ENCODE data around the gene NCK1. TPM values are rescaled to one million over a fixed set of nuclear protein-coding genes. Genes with fewer than 3 reads are reported as not detected.

Gene NCK1
- total RNA-seq (27.6 TPM), polyA plus RNA-seq (ENCODE audit: insufficient read depth in 1 of 8, insufficient read length in 8 of 8, low replicate concordance in 1 of 8) (10 to 100 TPM; 24.2 to 34.6 (median 27.1) TPM)
- long read RNA-seq, donor 1, partial matches to known transcripts: 0 of 3 reads
- long read RNA-seq, donor 1, other reads (novel, unspliced or antisense): 0 of 3 reads
- long read RNA-seq, donor 2, partial matches to known transcripts: 0 of 2 reads
- long read RNA-seq, donor 2, other reads (novel, unspliced or antisense): 0 of 2 reads
- long read RNA-seq, donor 3, transcript NCK1-201 (4 exons, 1,937 nt): major isoform, 5 of 8 reads
- long read RNA-seq, donor 3, partial matches to known transcripts: 0 of 8 reads
- long read RNA-seq, donor 3, other reads (novel, unspliced or antisense): 0 of 8 reads
- long read RNA-seq, donor 4, partial matches to known transcripts: 0 of 6 reads
- long read RNA-seq, donor 4, other reads (novel, unspliced or antisense): 0 of 6 reads
- long read RNA-seq, donor 5, transcript NCK1-201 (4 exons, 1,937 nt): major isoform, 12 of 28 reads
- long read RNA-seq, donor 5, partial matches to known transcripts: 15 of 28 reads
- long read RNA-seq, donor 5, other reads (novel, unspliced or antisense): 0 of 28 reads
- long read RNA-seq, donor 6, partial matches to known transcripts: 0 of 5 reads
- long read RNA-seq, donor 6, other reads (novel, unspliced or antisense): 0 of 5 reads
- long read RNA-seq, donor 7, partial matches to known transcripts: 0 of 4 reads
- long read RNA-seq, donor 7, other reads (novel, unspliced or antisense): 0 of 4 reads
- long read RNA-seq, donor 8, partial matches to known transcripts: 0 of 7 reads
- long read RNA-seq, donor 8, other reads (novel, unspliced or antisense): 0 of 7 reads
- long read RNA-seq, donor 9, partial matches to known transcripts: 10 of 14 reads
- long read RNA-seq, donor 9, other reads (novel, unspliced or antisense): 0 of 14 reads
- long read RNA-seq, donor 10, partial matches to known transcripts: 15 of 20 reads
- long read RNA-seq, donor 10, other reads (novel, unspliced or antisense): 0 of 20 reads
- long read RNA-seq, donor 11, partial matches to known transcripts: 0 of 6 reads
- long read RNA-seq, donor 11, other reads (novel, unspliced or antisense): 0 of 6 reads

DNA sequence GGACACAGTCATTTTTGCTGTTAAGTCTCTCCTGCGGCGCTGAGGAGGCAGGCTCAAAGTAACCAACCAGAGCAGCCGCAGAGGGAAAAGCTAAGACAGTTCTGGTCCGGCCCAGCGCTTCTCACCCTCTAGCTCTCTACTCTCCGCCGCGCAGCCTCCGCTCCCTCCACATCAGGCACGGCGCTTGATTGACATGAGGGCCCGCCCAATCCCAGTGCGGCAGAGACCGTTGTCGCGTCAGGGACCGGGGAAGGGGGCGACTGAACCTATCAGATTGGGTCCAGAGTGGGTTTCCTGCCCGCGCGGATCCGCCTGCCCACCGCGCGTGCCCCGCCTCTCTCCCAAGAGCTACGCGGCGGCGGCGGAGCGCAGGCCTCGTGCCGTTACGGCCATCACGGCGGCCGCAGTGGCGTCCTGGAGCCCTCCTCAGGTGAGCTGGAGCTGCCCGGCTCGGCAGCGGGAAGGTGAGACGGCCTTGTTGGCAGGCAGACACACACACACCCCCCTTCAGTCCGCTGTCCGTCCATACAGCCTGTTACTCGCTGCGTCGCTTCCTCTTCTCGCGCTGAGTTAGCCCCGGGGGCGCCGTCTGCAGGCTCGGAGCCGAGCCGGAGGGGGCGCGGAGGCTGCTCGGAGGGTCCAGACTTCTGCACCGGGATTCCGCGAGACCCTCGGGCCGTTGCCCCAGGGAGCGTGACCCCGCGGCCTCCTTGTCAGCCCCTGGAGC is at the start of gene NCK1:
TSS of gene NCK1 (plus strand) at position 319 of the 727 bp plus-strand sequence. CDS start 65,794 bp downstream, outside the sequence.
- peak; percentile 99 for DNase-seq
- under 1% methylated on average over 65 of the region's 67 CpGs for WGBS (ENCODE audit: insufficient coverage)
- peaks cover 9% of the 10 kb centered on the region for H3K4me1 ChIP-seq (ENCODE audit: control insufficient read depth, insufficient read depth, low read length)

DNA sequence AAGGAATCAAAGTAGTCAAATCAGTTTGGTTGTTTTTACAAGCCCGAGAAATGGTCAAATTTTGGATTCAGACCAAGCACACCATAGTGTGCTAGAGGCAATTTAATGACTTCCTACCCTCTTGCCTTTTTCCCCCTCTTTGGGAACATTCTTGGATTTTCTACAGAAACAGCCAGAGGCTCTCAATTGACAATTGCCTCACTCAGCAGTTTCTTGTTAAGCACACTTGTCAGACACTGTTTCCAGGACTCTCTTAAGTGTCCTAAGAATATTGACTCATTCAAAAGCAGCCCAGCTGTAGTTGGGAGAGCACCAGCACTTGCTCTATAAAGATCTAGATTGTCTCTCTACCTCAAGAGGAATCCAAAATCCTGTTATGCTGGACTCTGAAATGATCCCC is 44.6 kb upstream of the NCK1 start:
- peak; percentile 32 for DNase-seq
- peaks cover 24% of the 10 kb centered on the region for H3K27me3 ChIP-seq (ENCODE audit: control insufficient read depth, insufficient read depth, low read length)
- H3K27ac ChIP-seq (ENCODE audit: low read length): no peak overlapping the region
- H3K4me3 ChIP-seq (ENCODE audit: low read length): no peak overlapping the region
- no CpG with 5 or more reads among the region's 1 CpG for whole genome bisulfite sequencing (ENCODE audit: insufficient coverage)
- H3K4me1 ChIP-seq (ENCODE audit: control insufficient read depth, insufficient read depth, low read length): peaks cover 17% of the 10 kb centered on the region
- H3K9me3 ChIP-seq (replicated peaks; ENCODE audit: control insufficient read depth, low read depth, low read length): no peaks in the 10 kb centered on the region
- H3K36me3 ChIP-seq (ENCODE audit: control insufficient read depth, insufficient read depth, low read length): no peaks in the 10 kb centered on the region

More for the DNA sequence above, at the start of gene NCK1:
- Histone ChIP-seq H3K4me3 (ENCODE audit: low read length) (peak within 1 kb of the TSS; percentile 79), H3K27ac (ENCODE audit: low read length) (peak within 1 kb of the TSS; percentile 95), H3K9me3 (replicated peaks; ENCODE audit: control insufficient read depth, low read depth, low read length) (no peaks in the 10 kb centered on the region), H3K27me3 (ENCODE audit: control insufficient read depth, insufficient read depth, low read length) (no peaks in the 10 kb centered on the region), H3K36me3 (ENCODE audit: control insufficient read depth, insufficient read depth, low read length) (no peaks in the 10 kb centered on the region)

DNA sequence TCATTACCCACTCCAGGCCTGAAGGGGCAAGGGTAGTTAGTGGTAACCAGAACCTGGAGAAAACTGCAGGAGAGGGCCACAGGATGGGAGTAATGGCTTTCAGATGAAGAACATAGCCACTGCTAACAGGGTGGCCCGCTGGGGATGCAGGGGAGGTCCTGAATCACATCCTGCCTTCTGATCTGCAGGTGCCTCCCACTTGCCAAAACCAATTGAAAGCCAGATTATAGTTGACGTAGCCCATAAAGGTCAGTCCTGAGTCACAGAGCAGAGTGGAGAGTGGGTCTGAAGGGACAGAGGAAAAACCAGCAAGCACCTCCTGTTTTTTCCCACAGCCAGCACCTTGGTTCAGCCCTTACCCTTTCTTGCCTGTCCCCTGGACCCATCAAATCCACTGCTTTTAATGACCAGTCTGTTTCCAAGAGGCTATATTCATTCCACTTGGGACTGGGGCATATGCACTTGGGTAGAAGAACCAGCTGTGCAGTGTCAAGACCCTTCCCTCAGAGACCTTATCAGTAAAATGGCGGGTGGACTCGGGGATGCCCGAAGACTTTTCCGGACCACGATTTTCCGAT is 43.7 kb upstream of the NCK1 start:
- H3K4me1 ChIP-seq (ENCODE audit: control insufficient read depth, insufficient read depth, low read length): peaks cover 17% of the 10 kb centered on the region
- no peaks in the 10 kb centered on the region for H3K36me3 ChIP-seq (ENCODE audit: control insufficient read depth, insufficient read depth, low read length)
- peak overlapping the region; percentile 67 for H3K4me3 ChIP-seq (ENCODE audit: low read length)
- H3K27me3 ChIP-seq (ENCODE audit: control insufficient read depth, insufficient read depth, low read length): peaks cover 24% of the 10 kb centered on the region
- 20% methylated on average over 6 of the region's 8 CpGs for WGBS (ENCODE audit: insufficient coverage)
- peak overlapping the region; percentile 45 for H3K27ac ChIP-seq (ENCODE audit: low read length)
- H3K9me3 ChIP-seq (replicated peaks; ENCODE audit: control insufficient read depth, low read depth, low read length): no peaks in the 10 kb centered on the region
- peak; percentile 40 for DNase-seq

DNA sequence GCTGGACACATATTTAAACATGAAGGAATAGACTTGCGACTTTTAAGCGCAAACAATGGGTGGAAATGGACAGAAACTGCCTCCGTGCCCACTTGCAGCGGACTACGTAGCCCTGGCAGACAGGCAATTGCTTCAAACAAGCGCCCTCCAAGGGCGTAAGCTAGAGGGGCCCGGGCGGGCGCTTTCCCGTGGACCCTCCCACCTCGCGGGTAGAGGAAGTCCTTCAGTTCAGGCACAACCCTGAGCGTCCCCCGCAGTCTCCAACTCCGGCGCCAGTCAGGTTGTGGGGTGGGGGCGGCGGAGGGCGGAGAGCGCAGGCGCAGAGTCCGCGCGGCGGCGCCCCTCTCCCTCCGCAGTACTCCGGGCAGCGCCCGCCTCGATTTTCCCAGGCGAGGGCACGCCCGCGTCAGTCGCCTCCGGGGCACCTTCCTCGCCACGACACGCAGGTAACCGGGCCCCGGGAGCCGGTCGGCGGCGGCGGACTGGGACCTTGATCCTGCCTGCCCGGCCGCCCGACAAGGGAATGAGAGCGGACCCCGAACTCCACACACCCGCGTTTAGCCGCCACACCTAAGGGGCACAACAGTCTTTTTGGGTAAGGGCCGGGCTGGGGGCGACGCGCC is 43.1 kb upstream of the NCK1 start, which contains the start of gene SLC35G2:
TSS of gene SLC35G2 (plus strand) at position 358 of the 623 bp plus-strand sequence. CDS start 35,335 bp downstream, outside the sequence.
- peaks cover 3% of the 10 kb centered on the region for H3K9me3 ChIP-seq (replicated peaks; ENCODE audit: control insufficient read depth, low read depth, low read length)
- H3K4me3 ChIP-seq (ENCODE audit: low read length): peak within 1 kb of the TSS; percentile 67
- DNase-seq: peak; percentile 65
- H3K27me3 ChIP-seq (ENCODE audit: control insufficient read depth, insufficient read depth, low read length): peaks cover 24% of the 10 kb centered on the region
- H3K27ac ChIP-seq (ENCODE audit: low read length): peak within 1 kb of the TSS; percentile 55
- H3K36me3 ChIP-seq (ENCODE audit: control insufficient read depth, insufficient read depth, low read length): no peaks in the 10 kb centered on the region
- WGBS (ENCODE audit: insufficient coverage): under 1% methylated on average over 58 of the region's 60 CpGs
- H3K4me1 ChIP-seq (ENCODE audit: control insufficient read depth, insufficient read depth, low read length): peaks cover 17% of the 10 kb centered on the region

DNA sequence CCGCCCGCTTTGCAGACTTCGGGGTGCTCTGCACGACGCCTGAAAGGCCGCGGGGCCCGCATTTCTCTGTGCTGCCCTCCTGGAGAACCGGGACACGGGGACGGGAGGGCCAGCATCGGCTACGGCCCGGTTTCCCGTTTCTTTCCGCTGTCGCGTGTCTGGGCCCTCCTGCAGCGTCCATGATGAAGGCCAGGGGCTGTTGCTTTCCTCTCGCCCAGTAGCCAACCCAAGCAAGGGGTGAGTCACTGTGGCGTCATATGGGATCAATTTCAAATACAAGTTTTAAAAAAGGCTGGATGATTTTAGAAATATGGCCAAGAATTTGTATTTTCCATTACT is 42.6 kb upstream of the NCK1 start:
- 0% methylated on average over 15 of the region's 21 CpGs for WGBS (ENCODE audit: insufficient coverage)
- no peak for DNase-seq
- H3K27ac ChIP-seq (ENCODE audit: low read length): peak overlapping the region; percentile 55

DNA sequence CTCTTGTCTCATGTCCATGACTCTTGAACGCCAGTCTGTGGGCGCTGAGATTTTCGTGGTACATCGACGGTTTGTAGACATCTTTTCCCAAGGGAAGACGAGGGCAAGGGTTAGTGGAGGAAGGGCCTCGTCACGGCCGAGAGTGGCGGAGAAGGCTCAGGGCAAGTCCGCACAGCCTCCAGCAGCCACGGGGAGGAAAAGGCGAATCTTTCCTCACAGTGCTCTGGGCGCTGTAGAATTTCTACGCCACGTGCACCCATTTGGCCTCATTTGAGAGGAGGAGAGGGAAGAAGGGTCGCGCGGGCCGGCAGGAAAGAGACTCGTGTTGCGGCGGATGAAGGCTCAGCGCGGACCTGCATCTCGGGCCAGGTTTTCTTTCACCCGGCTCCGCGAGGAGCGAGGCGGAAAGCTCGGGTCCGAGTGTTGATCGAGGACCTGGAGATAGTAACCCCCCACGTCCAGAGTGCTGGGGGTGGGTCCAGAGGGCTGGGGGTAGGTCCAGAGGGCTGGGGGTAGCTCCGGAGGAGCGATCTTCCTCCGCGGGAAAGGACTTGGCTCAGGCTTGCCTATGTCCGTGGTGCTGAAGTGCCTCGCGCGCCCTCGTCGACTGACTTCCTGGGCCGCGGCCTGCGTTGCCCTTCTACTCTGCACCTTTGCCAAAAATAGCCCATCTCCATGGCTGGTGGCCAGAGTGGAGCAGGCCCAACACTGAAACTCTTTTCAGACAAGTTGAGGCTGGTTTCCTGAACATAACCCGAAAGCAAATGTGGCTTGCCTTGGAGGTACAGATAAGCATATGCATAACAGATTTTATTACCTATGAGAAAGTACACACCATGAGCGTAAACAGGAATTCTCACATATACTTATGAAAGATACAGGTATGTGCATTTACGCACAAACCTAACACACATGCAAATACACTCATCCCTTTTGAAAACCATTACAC is 42.0 kb upstream of the NCK1 start:
- peak overlapping the region; percentile 67 for H3K4me3 ChIP-seq (ENCODE audit: low read length)
- peaks cover 17% of the 10 kb centered on the region for H3K4me1 ChIP-seq (ENCODE audit: control insufficient read depth, insufficient read depth, low read length)
- no peaks in the 10 kb centered on the region for H3K36me3 ChIP-seq (ENCODE audit: control insufficient read depth, insufficient read depth, low read length)
- peak; percentile 63 for DNase-seq
- WGBS (ENCODE audit: insufficient coverage): 2% methylated on average over 44 of the region's 51 CpGs
- H3K27me3 ChIP-seq (ENCODE audit: control insufficient read depth, insufficient read depth, low read length): peaks cover 24% of the 10 kb centered on the region
- H3K9me3 ChIP-seq (replicated peaks; ENCODE audit: control insufficient read depth, low read depth, low read length): peaks cover 4% of the 10 kb centered on the region
- no peak overlapping the region for H3K27ac ChIP-seq (ENCODE audit: low read length)

More for the DNA sequence above, 42.6 kb upstream of the NCK1 start:
- Histone ChIP-seq H3K36me3 (ENCODE audit: control insufficient read depth, insufficient read depth, low read length) (no peaks in the 10 kb centered on the region), H3K4me3 (ENCODE audit: low read length) (peak overlapping the region; percentile 67), H3K9me3 (replicated peaks; ENCODE audit: control insufficient read depth, low read depth, low read length) (peaks cover 4% of the 10 kb centered on the region), H3K27me3 (ENCODE audit: control insufficient read depth, insufficient read depth, low read length) (peaks cover 24% of the 10 kb centered on the region), H3K4me1 (ENCODE audit: control insufficient read depth, insufficient read depth, low read length) (peaks cover 17% of the 10 kb centered on the region)

DNA sequence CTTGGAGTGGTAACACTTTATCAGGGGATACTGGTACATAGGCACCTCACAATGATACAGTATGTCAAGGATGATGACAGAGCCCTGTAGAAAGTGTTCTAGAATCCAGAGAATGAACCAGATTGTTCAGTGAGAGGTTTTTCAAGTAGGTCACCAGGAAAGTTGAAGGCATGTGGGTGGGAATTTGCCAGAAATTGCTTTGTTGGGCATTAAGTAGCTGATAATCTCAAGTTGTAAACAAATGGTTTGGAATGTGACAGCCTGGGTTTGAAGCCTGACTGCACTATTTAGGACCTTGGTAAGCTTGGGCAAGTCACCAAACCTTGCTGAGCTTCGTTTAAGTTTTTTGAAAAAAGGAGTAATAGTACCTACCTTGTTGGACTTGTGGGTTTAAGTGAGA is 30.5 kb upstream of the NCK1 start:
- no peak overlapping the region for H3K4me3 ChIP-seq (ENCODE audit: low read length)
- H3K36me3 ChIP-seq (ENCODE audit: control insufficient read depth, insufficient read depth, low read length): no peaks in the 10 kb centered on the region
- DNase-seq: no peak
- no peaks in the 10 kb centered on the region for H3K9me3 ChIP-seq (replicated peaks; ENCODE audit: control insufficient read depth, low read depth, low read length)
- no peak overlapping the region for H3K27ac ChIP-seq (ENCODE audit: low read length)
- H3K27me3 ChIP-seq (ENCODE audit: control insufficient read depth, insufficient read depth, low read length): no peaks in the 10 kb centered on the region
- no CpG with 5 or more reads among the region's 1 CpG for WGBS (ENCODE audit: insufficient coverage)
- H3K4me1 ChIP-seq (ENCODE audit: control insufficient read depth, insufficient read depth, low read length): no peaks in the 10 kb centered on the region

DNA sequence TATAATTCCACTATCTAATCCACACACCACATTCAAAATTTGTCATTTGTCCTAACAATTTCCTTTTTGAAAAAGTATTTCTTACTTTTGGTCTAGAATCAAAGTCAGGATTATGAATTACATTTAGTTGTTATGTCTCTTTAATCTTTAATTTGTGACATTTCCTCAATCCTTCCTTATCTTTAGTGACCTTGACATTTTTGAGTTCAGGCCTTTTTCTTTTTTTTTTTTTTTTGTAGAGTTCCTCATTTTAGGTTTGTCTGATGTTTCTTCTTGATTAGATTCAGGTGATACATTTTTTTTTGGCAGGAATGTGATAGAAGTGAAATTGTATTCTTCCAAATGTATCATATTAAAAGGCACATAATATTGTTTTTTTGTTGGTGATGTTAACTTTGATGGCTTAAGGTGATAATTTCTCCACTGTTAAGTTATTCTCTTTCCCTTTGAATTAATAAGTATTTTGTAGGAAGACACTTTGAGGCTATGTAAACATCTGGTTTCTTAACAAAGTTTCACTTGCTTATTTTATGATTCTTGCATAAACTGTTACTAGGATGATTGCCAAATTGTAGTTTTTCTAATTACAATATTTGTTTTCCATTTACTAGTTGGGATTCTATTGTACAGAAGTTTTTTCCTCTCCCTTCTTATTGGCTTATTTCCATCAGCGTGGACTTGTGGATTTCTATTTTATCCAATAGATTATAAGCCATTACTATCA is 26.8 kb upstream of the NCK1 start:
- Histone ChIP-seq H3K36me3 (ENCODE audit: control insufficient read depth, insufficient read depth, low read length) (no peaks in the 10 kb centered on the region), H3K4me3 (ENCODE audit: low read length) (no peak overlapping the region), H3K27ac (ENCODE audit: low read length) (no peak overlapping the region), H3K9me3 (replicated peaks; ENCODE audit: control insufficient read depth, low read depth, low read length) (no peaks in the 10 kb centered on the region), H3K27me3 (ENCODE audit: control insufficient read depth, insufficient read depth, low read length) (no peaks in the 10 kb centered on the region), H3K4me1 (ENCODE audit: control insufficient read depth, insufficient read depth, low read length) (no peaks in the 10 kb centered on the region)
- no CpG with 5 or more reads among the region's 1 CpG for WGBS (ENCODE audit: insufficient coverage)
- DNase-seq: no peak

Data from muscle of leg (tissue), 16 donors.